Progenitor cell of endocrine pancreas (in vitro differentiated cells): ENCODE measurements around the gene ACADM. TPM values are rescaled to one million over a fixed set of nuclear protein-coding genes. Genes with fewer than 3 reads are reported as not detected.
"Not testable (repeated sequence)": the region's sequence is repeated elsewhere in the genome, so short reads cannot be mapped to it uniquely, and the experiment has no call there.

Experiments used
- DNase-seq: peaks from one replicate; pipeline ENCODE4 v3.0.0; 2021; ENCODE audit warnings: low spot score; ENCODE audit not compliant: unreplicated experiment
- H3K27ac Mint-ChIP-seq: 2 replicates; pipeline ENCODE4 v1.8.0; 2021; ENCODE audit warnings: mild to moderate bottlenecking, moderate library complexity, mixed read lengths
- H3K27me3 Mint-ChIP-seq: 2 replicates; pipeline ENCODE4 v1.8.0; 2021; ENCODE audit warnings: mixed read lengths
- H3K36me3 Mint-ChIP-seq: 2 replicates; pipeline ENCODE4 v1.8.0; 2022; ENCODE audit warnings: mixed read lengths; ENCODE audit not compliant: insufficient read depth
- H3K4me1 Mint-ChIP-seq: 2 replicates; pipeline ENCODE4 v1.8.0; 2021; ENCODE audit warnings: low read depth, mixed read lengths
- H3K4me3 Mint-ChIP-seq: 2 replicates; pipeline ENCODE4 v1.8.0; 2021; ENCODE audit warnings: low read depth, mild to moderate bottlenecking, moderate library complexity, mixed read lengths
- H3K9me3 Mint-ChIP-seq: 2 replicates; pipeline ENCODE4 v1.8.0; 2021; ENCODE audit warnings: low read depth, mixed read lengths
- CTCF ChIP-seq: fragments of 200-600 bp; sonication (generic); IDR thresholded peaks from one replicate; pipeline ENCODE4 v1.5.0; 2021; ENCODE audit warnings: antibody characterized with exemption, mild to moderate bottlenecking; ENCODE audit not compliant: unreplicated experiment
- total RNA-seq: library from RNA; stranded (reverse); gene quantifications from 2 replicates; pipeline ENCODE4 v1.2.1, GENCODE V29; 2021

ACADM gene
- total RNA-seq, 1 donor from 2014 or later: 61.2 TPM

GRCh38 chr1:75719810-75720209 is 4.7 kb upstream of the ACADM start:
- H3K9me3 Mint-ChIP-seq: peaks cover 3% of the 10 kb centered on the region
- no peak for DNase-seq
- peaks cover 10% of the 10 kb centered on the region for H3K4me1 Mint-ChIP-seq
- H3K36me3 Mint-ChIP-seq: no peaks in the 10 kb centered on the region
- H3K4me3 Mint-ChIP-seq: no peak overlapping the region
- no peak for TF ChIP-seq CTCF
- no peaks in the 10 kb centered on the region for H3K27me3 Mint-ChIP-seq
- no peak overlapping the region for H3K27ac Mint-ChIP-seq

GRCh38 chr1:75720325-75720724 is 4.2 kb upstream of the ACADM start:
- peaks cover 3% of the 10 kb centered on the region for H3K9me3 Mint-ChIP-seq
- H3K4me3 Mint-ChIP-seq: no peak overlapping the region
- TF ChIP-seq CTCF: no peak

GRCh38 chr1:75720820-75721219 is 3.7 kb upstream of the ACADM start:
- TF ChIP-seq CTCF: no peak
- H3K27ac Mint-ChIP-seq: no peak overlapping the region
- no peaks in the 10 kb centered on the region for H3K36me3 Mint-ChIP-seq
- no peak overlapping the region for H3K4me3 Mint-ChIP-seq
- H3K4me1 Mint-ChIP-seq: peaks cover 16% of the 10 kb centered on the region
- peaks cover 3% of the 10 kb centered on the region for H3K9me3 Mint-ChIP-seq
- H3K27me3 Mint-ChIP-seq: no peaks in the 10 kb centered on the region
- no peak for DNase-seq

More at GRCh38 chr1:75720325-75720724, 4.2 kb upstream of the ACADM start:
- H3K36me3 Mint-ChIP-seq: no peaks in the 10 kb centered on the region
- no peak overlapping the region for H3K27ac Mint-ChIP-seq
- H3K4me1 Mint-ChIP-seq: peaks cover 11% of the 10 kb centered on the region
- H3K27me3 Mint-ChIP-seq: no peaks in the 10 kb centered on the region
- no peak for DNase-seq

- not testable (repeated sequence) for H3K27me3 Mint-ChIP-seq, DNase-seq, H3K36me3 Mint-ChIP-seq, H3K27ac Mint-ChIP-seq, H3K4me3 Mint-ChIP-seq, H3K9me3 Mint-ChIP-seq
- H3K4me1 Mint-ChIP-seq: peaks cover 25% of the 10 kb centered on the region
These were observed 2.3 kb upstream of the ACADM start for GRCh38 chr1:75722246-75722645.

- peaks cover 26% of the 10 kb centered on the region for H3K4me1 Mint-ChIP-seq
- H3K4me3 Mint-ChIP-seq: peak overlapping the region; percentile 100
- peak overlapping the region; percentile 100 for H3K27ac Mint-ChIP-seq
- H3K27me3 Mint-ChIP-seq: no peaks in the 10 kb centered on the region
- H3K9me3 Mint-ChIP-seq: peaks cover 3% of the 10 kb centered on the region
- no peak for TF ChIP-seq CTCF
- H3K36me3 Mint-ChIP-seq: no peaks in the 10 kb centered on the region
- no peak for DNase-seq
These were observed 1.5 kb upstream of the ACADM start for GRCh38 chr1:75722966-75723365.

- H3K4me1 Mint-ChIP-seq: peaks cover 26% of the 10 kb centered on the region
- peak overlapping the region; percentile 100 for H3K4me3 Mint-ChIP-seq
- peak overlapping the region; percentile 100 for H3K27ac Mint-ChIP-seq
- peak; percentile 62 for DNase-seq
- H3K27me3 Mint-ChIP-seq: no peaks in the 10 kb centered on the region
- H3K36me3 Mint-ChIP-seq: no peaks in the 10 kb centered on the region
- peaks cover 3% of the 10 kb centered on the region for H3K9me3 Mint-ChIP-seq
- TF ChIP-seq CTCF: no peak
These were observed 479 bp upstream of the ACADM start for GRCh38 chr1:75723989-75724471.
